Memory B cell (primary cell): ENCODE data around the gene AKNA.
A peak's percentile ranks its signal among the peaks of the same experiment; 100 is the strongest.

Experiments
- ATAC-seq: fragments of 150-1000 bp; cut with Tn5 transposase; 2 replicates; pipeline ENCODE4 v1.10.0; 2021; ENCODE audit warnings: low read depth, mild to moderate bottlenecking, moderate library complexity
- DNase-seq, 2 donors: peaks; one replicate each; pipeline ENCODE4 v3.0.0; 2022; ENCODE audit warnings: low spot score in 2 of 2
- H3K27ac Mint-ChIP-seq: one replicate; pipeline ENCODE4 v1.8.0; 2022; ENCODE audit warnings: mild to moderate bottlenecking, moderate library complexity, mixed read lengths
- H3K27me3 Mint-ChIP-seq: one replicate; pipeline ENCODE4 v1.8.0; 2022; ENCODE audit warnings: mixed read lengths
- H3K36me3 Mint-ChIP-seq: one replicate; pipeline ENCODE4 v1.8.0; 2022; ENCODE audit warnings: mild to moderate bottlenecking, mixed read lengths
- H3K4me1 Mint-ChIP-seq: one replicate; pipeline ENCODE4 v1.8.0; 2022; ENCODE audit warnings: mixed read lengths
- H3K4me3 Mint-ChIP-seq: one replicate; pipeline ENCODE4 v1.8.0; 2022; ENCODE audit warnings: mild to moderate bottlenecking, moderate library complexity, mixed read lengths
- H3K9me3 Mint-ChIP-seq: one replicate; pipeline ENCODE4 v1.8.0; 2022; ENCODE audit warnings: mixed read lengths

AKNA gene

GRCh38 chr9:114387680-114388356, at the start of gene AKNA:
AKNA (minus strand) TSS chr9:114387982; CDS start chr9:114381333, 6,649 bp downstream.
- Mint-ChIP-seq H3K27me3 (no peaks in the 10 kb centered on the region), H3K4me3 (peak within 1 kb of the TSS; percentile 95), H3K9me3 (no peaks in the 10 kb centered on the region), H3K27ac (peak within 1 kb of the TSS; percentile 92), H3K36me3 (peaks cover 19% of the 10 kb centered on the region), H3K4me1 (peaks cover 60% of the 10 kb centered on the region)
- peak; percentile 48 to 59 for DNase-seq
- peak; percentile 25 for ATAC-seq

- H3K27ac Mint-ChIP-seq: no peak overlapping the region
- H3K4me1 Mint-ChIP-seq: no peaks in the 10 kb centered on the region
- H3K36me3 Mint-ChIP-seq: no peaks in the 10 kb centered on the region
- no peak overlapping the region for H3K4me3 Mint-ChIP-seq
- ATAC-seq: no peak
- no peak for DNase-seq
- no peaks in the 10 kb centered on the region for H3K27me3 Mint-ChIP-seq
- H3K9me3 Mint-ChIP-seq: no peaks in the 10 kb centered on the region
These were observed 49.7 kb upstream of the AKNA start for GRCh38 chr9:114437401-114437893.

GRCh38 chr9:114434878-114435311, 47.1 kb upstream of the AKNA start:
- Mint-ChIP-seq H3K4me1 (no peaks in the 10 kb centered on the region), H3K4me3 (no peak overlapping the region), H3K36me3 (no peaks in the 10 kb centered on the region), H3K27ac (no peak overlapping the region), H3K9me3 (no peaks in the 10 kb centered on the region), H3K27me3 (no peaks in the 10 kb centered on the region)
- ATAC-seq (peak; percentile 58), DNase-seq (peak in 1 of 2 donors; percentile 35)

GRCh38 chr9:114433720-114434255, 46.0 kb upstream of the AKNA start:
- H3K27ac Mint-ChIP-seq: no peak overlapping the region
- H3K4me1 Mint-ChIP-seq: no peaks in the 10 kb centered on the region
- peaks cover 1% of the 10 kb centered on the region for H3K27me3 Mint-ChIP-seq
- no peaks in the 10 kb centered on the region for H3K9me3 Mint-ChIP-seq
- H3K36me3 Mint-ChIP-seq: no peaks in the 10 kb centered on the region
- DNase-seq: no peak
- ATAC-seq: no peak
- no peak overlapping the region for H3K4me3 Mint-ChIP-seq

GRCh38 chr9:114433086-114433485, 45.3 kb upstream of the AKNA start:
- DNase-seq: no peak
- H3K27ac Mint-ChIP-seq: no peak overlapping the region
- H3K4me3 Mint-ChIP-seq: no peak overlapping the region
- H3K36me3 Mint-ChIP-seq: no peaks in the 10 kb centered on the region
- no peaks in the 10 kb centered on the region for H3K9me3 Mint-ChIP-seq
- no peak for ATAC-seq
- H3K4me1 Mint-ChIP-seq: no peaks in the 10 kb centered on the region
- H3K27me3 Mint-ChIP-seq: peaks cover 1% of the 10 kb centered on the region

- peaks cover 1% of the 10 kb centered on the region for H3K27me3 Mint-ChIP-seq
- H3K9me3 Mint-ChIP-seq: no peaks in the 10 kb centered on the region
- no peaks in the 10 kb centered on the region for H3K36me3 Mint-ChIP-seq
- no peak for DNase-seq
- no peak overlapping the region for H3K27ac Mint-ChIP-seq
- H3K4me3 Mint-ChIP-seq: no peak overlapping the region
- no peaks in the 10 kb centered on the region for H3K4me1 Mint-ChIP-seq
- no peak for ATAC-seq
These were observed 44.7 kb upstream of the AKNA start for GRCh38 chr9:114432323-114433067.

GRCh38 chr9:114431770-114432169, 44.0 kb upstream of the AKNA start:
- DNase-seq (no peak), ATAC-seq (no peak)
- Mint-ChIP-seq H3K27ac (no peak overlapping the region), H3K36me3 (no peaks in the 10 kb centered on the region), H3K27me3 (peaks cover 1% of the 10 kb centered on the region), H3K4me3 (no peak overlapping the region), H3K9me3 (no peaks in the 10 kb centered on the region), H3K4me1 (no peaks in the 10 kb centered on the region)

- no peak overlapping the region for H3K4me3 Mint-ChIP-seq
- no peaks in the 10 kb centered on the region for H3K36me3 Mint-ChIP-seq
- no peaks in the 10 kb centered on the region for H3K4me1 Mint-ChIP-seq
- no peaks in the 10 kb centered on the region for H3K9me3 Mint-ChIP-seq
- no peak overlapping the region for H3K27ac Mint-ChIP-seq
- DNase-seq: no peak
- ATAC-seq: no peak
- H3K27me3 Mint-ChIP-seq: peaks cover 1% of the 10 kb centered on the region
These were observed 43.2 kb upstream of the AKNA start for GRCh38 chr9:114431003-114431402.

GRCh38 chr9:114430457-114430856, 42.7 kb upstream of the AKNA start:
- Mint-ChIP-seq H3K36me3 (peaks cover 1% of the 10 kb centered on the region), H3K4me3 (no peak overlapping the region), H3K27me3 (peaks cover 1% of the 10 kb centered on the region), H3K4me1 (no peaks in the 10 kb centered on the region), H3K27ac (no peak overlapping the region), H3K9me3 (no peaks in the 10 kb centered on the region)
- no peak for DNase-seq
- ATAC-seq: no peak

- no peaks in the 10 kb centered on the region for H3K9me3 Mint-ChIP-seq
- no peak for DNase-seq
- H3K27ac Mint-ChIP-seq: no peak overlapping the region
- no peak for ATAC-seq
- H3K4me1 Mint-ChIP-seq: no peaks in the 10 kb centered on the region
- peaks cover 1% of the 10 kb centered on the region for H3K27me3 Mint-ChIP-seq
- H3K36me3 Mint-ChIP-seq: peaks cover 6% of the 10 kb centered on the region
- no peak overlapping the region for H3K4me3 Mint-ChIP-seq
These were observed 41.7 kb upstream of the AKNA start for GRCh38 chr9:114429488-114429887.

GRCh38 chr9:114428466-114428865, 40.7 kb upstream of the AKNA start:
- ATAC-seq (no peak), DNase-seq (no peak)
- Mint-ChIP-seq H3K4me1 (no peaks in the 10 kb centered on the region), H3K27ac (no peak overlapping the region), H3K27me3 (peaks cover 1% of the 10 kb centered on the region), H3K36me3 (peaks cover 9% of the 10 kb centered on the region), H3K4me3 (no peak overlapping the region), H3K9me3 (no peaks in the 10 kb centered on the region)

- Mint-ChIP-seq H3K36me3 (peaks cover 9% of the 10 kb centered on the region), H3K4me1 (no peaks in the 10 kb centered on the region), H3K27me3 (peaks cover 1% of the 10 kb centered on the region), H3K9me3 (no peaks in the 10 kb centered on the region), H3K4me3 (no peak overlapping the region), H3K27ac (no peak overlapping the region)
- ATAC-seq: no peak
- no peak for DNase-seq
These were observed 39.9 kb upstream of the AKNA start for GRCh38 chr9:114427644-114428043.

- Mint-ChIP-seq H3K4me3 (no peak overlapping the region), H3K9me3 (no peaks in the 10 kb centered on the region), H3K36me3 (peaks cover 9% of the 10 kb centered on the region), H3K4me1 (no peaks in the 10 kb centered on the region), H3K27me3 (peaks cover 1% of the 10 kb centered on the region), H3K27ac (no peak overlapping the region)
- DNase-seq: no peak
- ATAC-seq: no peak
These were observed 38.5 kb upstream of the AKNA start for GRCh38 chr9:114426046-114426948.
